ENCODE measurements around the gene ZMYND12.

The ZMYND12 gene

GRCh38 chr1:42392967-42393848, 62.6 kb downstream of the ZMYND12 start:
- DNase-seq (ENCODE audit: low read depth in 2 of 2): no peak

DNA sequence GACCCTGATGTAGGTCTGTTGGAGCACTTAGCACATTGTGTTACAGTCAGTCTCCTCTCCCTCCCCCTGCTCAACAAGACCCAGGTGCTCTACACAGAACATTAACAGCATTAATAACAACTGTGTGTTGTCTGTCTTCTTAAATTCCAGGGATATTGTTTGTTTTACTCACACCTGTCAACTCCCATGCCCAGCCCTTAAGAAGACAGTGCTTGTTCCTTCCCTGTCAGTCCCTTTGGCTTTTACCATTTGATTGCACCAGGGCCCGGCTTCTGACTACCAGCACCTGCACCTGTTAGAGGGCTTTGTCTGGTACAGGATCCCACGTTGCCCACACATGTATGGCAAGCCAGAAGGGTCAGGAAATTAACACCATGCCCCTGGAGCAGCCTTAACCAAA, 63.6 kb downstream of the ZMYND12 start:
- DNase-seq (ENCODE audit: low read depth in 2 of 2): no peak

DNA sequence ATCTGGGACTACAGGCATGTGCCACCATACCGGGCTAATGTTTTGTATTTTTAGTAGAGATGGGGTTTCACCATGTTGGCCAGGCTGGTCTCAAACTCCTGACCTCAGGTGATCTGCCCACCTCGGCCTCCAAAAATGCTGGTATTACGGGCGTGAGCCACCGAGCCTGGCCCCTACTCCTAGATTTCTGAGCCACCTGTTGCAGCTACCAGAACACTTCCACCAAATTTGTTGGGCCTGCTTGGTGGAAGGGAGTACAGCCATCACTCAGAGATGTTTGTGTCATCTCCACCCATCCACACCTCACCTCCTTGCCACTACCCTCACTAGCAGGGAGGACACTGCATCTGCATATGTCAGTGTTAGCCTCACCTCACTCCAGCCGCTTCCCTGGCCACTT, 69.8 kb downstream of the ZMYND12 start:
- DNase-seq (ENCODE audit: low read depth in 2 of 2): no peak

GRCh38 chr1:42385283-42385682, 70.5 kb downstream of the ZMYND12 start:
- DNase-seq (ENCODE audit: low read depth in 2 of 2): no peak

DNA sequence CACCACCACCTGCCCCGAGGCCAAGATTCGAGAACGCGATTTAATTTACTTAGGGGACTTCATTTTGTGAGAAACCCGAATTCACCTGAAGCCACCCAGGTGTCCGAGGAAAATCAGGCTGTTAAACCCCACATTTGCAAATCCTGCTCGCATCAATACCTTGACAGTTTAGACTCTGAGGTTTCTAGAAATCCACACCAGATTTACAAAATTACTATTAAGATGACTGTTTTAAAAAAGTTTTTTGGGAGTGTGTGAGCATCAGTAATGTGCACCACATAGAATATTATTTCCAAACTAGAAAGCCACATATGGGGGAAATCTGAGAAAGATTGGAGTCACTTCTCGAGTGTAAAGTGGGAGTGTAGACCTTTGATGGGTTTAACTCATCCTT, 74.5 kb downstream of the ZMYND12 start:
- DNase-seq (ENCODE audit: low read depth in 2 of 2): no peak

DNA sequence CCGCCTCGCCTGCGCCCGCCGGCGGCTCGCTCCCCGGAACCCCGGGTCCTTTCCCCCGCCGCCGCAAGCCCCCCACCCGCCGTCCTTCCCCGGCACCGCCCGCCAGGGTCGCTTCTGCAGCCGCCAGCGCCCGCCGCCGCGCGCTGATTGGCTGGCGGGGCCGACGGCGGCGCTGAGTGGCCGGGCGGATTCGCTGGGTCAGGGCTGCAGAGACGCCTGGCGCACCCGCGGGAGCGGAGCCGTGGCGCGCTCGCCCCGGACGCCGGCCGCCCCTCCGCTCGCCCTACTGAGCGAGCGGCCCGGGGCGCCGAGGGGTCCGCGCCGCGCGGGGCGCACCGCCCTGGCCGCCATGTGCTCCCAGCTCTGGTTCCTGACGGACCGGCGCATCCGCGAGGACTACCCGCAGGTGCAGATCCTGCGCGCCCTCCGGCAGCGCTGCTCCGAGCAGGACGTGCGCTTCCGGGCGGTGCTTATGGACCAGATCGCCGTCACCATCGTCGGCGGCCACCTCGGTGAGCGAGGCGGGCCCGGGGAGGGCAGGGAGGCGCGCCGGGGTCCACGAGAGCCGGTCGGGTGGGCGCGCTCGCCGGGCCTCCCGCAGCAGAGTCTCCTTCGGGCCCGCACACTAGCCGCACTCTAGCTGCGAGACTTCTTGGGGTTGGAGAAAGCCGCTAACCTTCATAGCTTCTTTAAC, 75.1 kb downstream of the ZMYND12 start, which contains the start of gene RIMKLA:
Gene RIMKLA (plus strand): TSS at position 207 of the 694 bp plus-strand sequence. CDS start 143 bp downstream, at position 350.
- DNase-seq (ENCODE audit: low read depth in 2 of 2): no peak
